H1 (cell line): ENCODE data around the gene SOHLH1. TPM values are rescaled to one million over a fixed set of nuclear protein-coding genes. Genes with fewer than 3 reads are reported as not detected.

Experiments
- CTCF ChIA-PET: fragments of 300-600 bp; sonication (Branson Sonifier 250); formaldehyde crosslinking; loops from one replicate; lab custom pipeline; 2021; ENCODE audit not compliant: partially characterized antibody; lab: Charles Lee
- POLR2A ChIA-PET: fragments of 300-600 bp; sonication (Branson Sonifier 250); formaldehyde crosslinking; loops from one replicate; lab custom pipeline; 2021; ENCODE audit warnings: inconsistent platforms; ENCODE audit not compliant: partially characterized antibody; lab: Charles Lee
- DNase-seq, 2 experiments: peaks; one replicate each; pipeline versions ENCODE4 v3.0.0 to v3.0.0-alpha.2; 2010 to 2022; ENCODE audit warnings: low spot score in 2 of 2, low read depth in 1 of 2, mixed read lengths in 1 of 2
- FAIRE-seq: peaks from 2 replicates; lab custom pipeline; 2011; peaks lifted over from hg19 to GRCh38; lab: Jason Lieb, UNC
- H2AFZ ChIP-seq: 2 replicates; pipeline ENCODE4 v1.8.1; 2012; ENCODE audit warnings: low read length, inconsistent platforms
- H2AK5ac ChIP-seq: 2 replicates; pipeline ENCODE4 v1.6.1; 2013; ENCODE audit warnings: low read depth, low read length
- H2BK120ac ChIP-seq: replicated peaks from 2 replicates; pipeline ENCODE3; 2013; ENCODE audit warnings: low read depth, low read length, inconsistent platforms
- H2BK12ac ChIP-seq: 2 replicates; pipeline ENCODE4 v1.6.1; 2013; ENCODE audit warnings: low read depth, low read length
- H2BK15ac ChIP-seq: 2 replicates; pipeline ENCODE4 v1.6.1; 2013; ENCODE audit warnings: low read length
- H2BK20ac ChIP-seq: 2 replicates; pipeline ENCODE4 v1.6.1; 2013; ENCODE audit warnings: low read length
- H2BK5ac ChIP-seq: 2 replicates; pipeline ENCODE4 v1.6.1; 2013; ENCODE audit warnings: low read depth, low read length
- H3K14ac ChIP-seq: 2 replicates; pipeline ENCODE4 v1.6.1; 2013; ENCODE audit warnings: inconsistent platforms; ENCODE audit not compliant: insufficient read length
- H3K18ac ChIP-seq: 2 replicates; pipeline ENCODE4 v1.6.1; 2013; ENCODE audit warnings: low read length; ENCODE audit errors: extremely low read depth
- H3K23ac ChIP-seq: 2 replicates; pipeline ENCODE4 v1.6.1; 2013; ENCODE audit warnings: inconsistent platforms; ENCODE audit not compliant: insufficient read length
- H3K23me2 ChIP-seq: 2 replicates; pipeline ENCODE4 v1.6.1; 2013; ENCODE audit warnings: low read depth, low read length
- H3K27ac ChIP-seq: 2 replicates; pipeline ENCODE4 v1.6.1; 2011; ENCODE audit warnings: low read depth, low read length, inconsistent platforms
- H3K27me3 ChIP-seq, 4 experiments: replicated peaks in 1 of 4; 1 replicate in 1 of 4; 2 replicates in 3 of 4; pipeline versions ENCODE4 v1.6.1 to v1.8.1; 2011 to 2013; ENCODE audit warnings: low read length in 3 of 4, mild to moderate bottlenecking in 3 of 4, inconsistent platforms in 2 of 4, mixed read lengths in 2 of 4, moderate library complexity in 1 of 4; ENCODE audit not compliant: control insufficient read depth in 3 of 4, insufficient read depth in 3 of 4; ENCODE audit errors: extremely low read depth in 1 of 4
- H3K36me3 ChIP-seq, 4 experiments: 2 replicates each; pipeline versions ENCODE4 v1.6.1 to v1.8.1; 2011 to 2013; ENCODE audit warnings: mild to moderate bottlenecking in 4 of 4, low read length in 3 of 4, moderate library complexity in 2 of 4, control low read depth in 1 of 4, inconsistent platforms in 1 of 4; ENCODE audit not compliant: insufficient read depth in 4 of 4, control insufficient read depth in 2 of 4
- H3K4ac ChIP-seq: replicated peaks from 2 replicates; pipeline ENCODE3; 2013; ENCODE audit warnings: low read length, low read depth, mixed read lengths, inconsistent platforms; ENCODE audit not compliant: insufficient read length
- H3K4me1 ChIP-seq, 4 experiments: replicated peaks in 1 of 4; 1 replicate in 1 of 4; 2 replicates in 3 of 4; pipeline versions ENCODE4 v1.6.1 to v1.8.1; 2011 to 2013; ENCODE audit warnings: low read length in 3 of 4, inconsistent platforms in 2 of 4, mixed read lengths in 1 of 4; ENCODE audit not compliant: insufficient read depth in 4 of 4, control insufficient read depth in 3 of 4
- H3K4me2 ChIP-seq, 2 experiments: 2 replicates each; pipeline versions ENCODE4 v1.6.1 to v1.8.1; 2011 to 2013; ENCODE audit warnings: low read depth in 2 of 2, low read length in 2 of 2, control low read depth in 1 of 2, inconsistent platforms in 1 of 2, mild to moderate bottlenecking in 1 of 2; ENCODE audit not compliant: insufficient read depth in 1 of 2
- H3K4me3 ChIP-seq, 4 experiments: fragments of 200-600, 300-600 bp in 1 of 4; sonication (generic), shearing (Covaris generic), sonication (Bioruptor Twin) in 1 of 4; 2 replicates each; pipeline versions ENCODE4 v1.5.1 to v1.8.1; 2011 to 2016; ENCODE audit warnings: low read length in 4 of 4, low read depth in 3 of 4, control low read depth in 2 of 4, inconsistent platforms in 2 of 4, mild to moderate bottlenecking in 2 of 4, mixed read lengths in 1 of 4, moderate library complexity in 1 of 4; ENCODE audit not compliant: insufficient read depth in 2 of 4; ENCODE audit errors: extremely low read depth in 1 of 4
- H3K56ac ChIP-seq: replicated peaks from 2 replicates; pipeline ENCODE3; 2013; ENCODE audit warnings: low read depth, mild to moderate bottlenecking, mixed read lengths, low read length, inconsistent platforms; ENCODE audit not compliant: insufficient read length
- H3K79me1 ChIP-seq: 2 replicates; pipeline ENCODE4 v1.6.1; 2013; ENCODE audit warnings: low read depth, low read length, control low read depth
- H3K79me2 ChIP-seq, 2 experiments: 2 replicates each; pipeline versions ENCODE4 v1.6.1 to v1.8.1; 2012 to 2013; ENCODE audit warnings: low read length in 2 of 2, mild to moderate bottlenecking in 2 of 2, inconsistent platforms in 1 of 2; ENCODE audit not compliant: insufficient read depth in 2 of 2, control insufficient read depth in 1 of 2
- H3K9ac ChIP-seq, 4 experiments: replicated peaks in 1 of 4; 1 replicate in 1 of 4; 2 replicates in 3 of 4; pipeline versions ENCODE4 v1.6.1 to v1.8.1; 2011 to 2013; ENCODE audit warnings: low read depth in 3 of 4, low read length in 3 of 4, control low read depth in 2 of 4, mild to moderate bottlenecking in 2 of 4, moderate library complexity in 2 of 4, inconsistent platforms in 1 of 4; ENCODE audit errors: extremely low read depth in 1 of 4
- H3K9me3 ChIP-seq, 2 experiments: 2 replicates each; pipeline versions ENCODE4 v1.6.1 to v1.8.1; 2012 to 2013; ENCODE audit warnings: mild to moderate bottlenecking in 2 of 2, moderate library complexity in 2 of 2, control low read depth in 1 of 2, inconsistent platforms in 1 of 2, low read depth in 1 of 2, low read length in 1 of 2, mixed read lengths in 1 of 2; ENCODE audit not compliant: insufficient read depth in 2 of 2
- H4K20me1 ChIP-seq, 2 experiments: replicated peaks in 1 of 2; 2 replicates each; pipeline versions ENCODE3 to v1.8.1; 2011 to 2013; ENCODE audit warnings: inconsistent platforms in 2 of 2, low read length in 2 of 2, mild to moderate bottlenecking in 1 of 2; ENCODE audit not compliant: insufficient read depth in 2 of 2, control insufficient read depth in 1 of 2
- H4K5ac ChIP-seq: 2 replicates; pipeline ENCODE4 v1.6.1; 2013; ENCODE audit warnings: low read length, low read depth, mixed read lengths, inconsistent platforms; ENCODE audit not compliant: insufficient read length
- H4K8ac ChIP-seq: 2 replicates; pipeline ENCODE4 v1.8.0; 2013; ENCODE audit warnings: mild to moderate bottlenecking, moderate library complexity, low read length, inconsistent platforms; ENCODE audit not compliant: insufficient read depth; ENCODE audit errors: extremely low read depth
- H4K91ac ChIP-seq: replicated peaks from 2 replicates; pipeline ENCODE3; 2013; ENCODE audit warnings: low read length, mixed read lengths, inconsistent platforms; ENCODE audit not compliant: insufficient read length
- BRCA1 ChIP-seq: IDR thresholded peaks from 2 replicates; pipeline ENCODE4 v1.6.1; 2012; ENCODE audit warnings: low read depth, low read length, improper control_type of control experiment
- EP300 ChIP-seq, 2 experiments: IDR thresholded peaks; 1 replicate in 1 of 2; 2 replicates in 1 of 2; pipeline ENCODE4 v1.6.1; 2011 to 2012; ENCODE audit warnings: low read depth in 2 of 2, low read length in 2 of 2, mild to moderate bottlenecking in 2 of 2, borderline replicate concordance in 1 of 2, inconsistent platforms in 1 of 2, moderate library complexity in 1 of 2
- JUND ChIP-seq: IDR thresholded peaks from 2 replicates; pipeline ENCODE4 v1.6.1; 2011; ENCODE audit warnings: mild to moderate bottlenecking, improper control_type of control experiment, low read length
- MAFK ChIP-seq: IDR thresholded peaks from 2 replicates; pipeline ENCODE4 v1.6.1; 2012; ENCODE audit warnings: low read depth, mild to moderate bottlenecking, improper control_type of control experiment, low read length
- NANOG ChIP-seq: IDR thresholded peaks from 2 replicates; pipeline ENCODE4 v1.6.1; 2011; ENCODE audit warnings: low read length, low read depth, mild to moderate bottlenecking, inconsistent platforms; ENCODE audit not compliant: insufficient read depth, poor library complexity, severe bottlenecking
- NRF1 ChIP-seq: IDR thresholded peaks from 2 replicates; pipeline ENCODE4 v1.6.1; 2011; ENCODE audit warnings: mild to moderate bottlenecking, low read depth, low read length, improper control_type of control experiment
- POU5F1 ChIP-seq: IDR thresholded peaks from 2 replicates; pipeline ENCODE4 v1.6.1; 2011; ENCODE audit warnings: low read depth, mild to moderate bottlenecking, low read length, moderate library complexity
- RAD21 ChIP-seq, 2 experiments: IDR thresholded peaks in 1 of 2; conservative IDR thresholded peaks in 1 of 2; 2 replicates each; pipeline ENCODE4 v1.6.1; 2011; ENCODE audit warnings: low read depth in 2 of 2, low read length in 2 of 2, improper control_type of control experiment in 1 of 2, inconsistent platforms in 1 of 2, mild to moderate bottlenecking in 1 of 2, moderate library complexity in 1 of 2
- RBBP5 ChIP-seq: IDR thresholded peaks from 2 replicates; pipeline ENCODE4 v1.7.1; 2012; ENCODE audit warnings: low read depth, mild to moderate bottlenecking, inconsistent platforms, low read length, moderate library complexity, borderline replicate concordance
- SIX5 ChIP-seq: IDR thresholded peaks from 2 replicates; pipeline ENCODE4 v1.6.1; 2011; ENCODE audit warnings: mild to moderate bottlenecking, low read depth, low read length
- TAF1 ChIP-seq: IDR thresholded peaks from 2 replicates; pipeline ENCODE4 v1.6.1; 2011; ENCODE audit warnings: mild to moderate bottlenecking, low read depth, low read length
- YY1 ChIP-seq: IDR thresholded peaks from 2 replicates; pipeline ENCODE4 v1.6.1; 2011; ENCODE audit warnings: low read depth, mild to moderate bottlenecking, low read length
- ZNF274 ChIP-seq: IDR thresholded peaks from 2 replicates; pipeline ENCODE4 v1.7.0; 2012; ENCODE audit warnings: low read length, borderline replicate concordance; ENCODE audit errors: extremely low read depth
- WGBS, 2 experiments: shearing (Covaris generic) in 1 of 2; methylation state at CpG; one replicate each; pipeline versions ENCODE4 v1.1.6 to v1.1.7; 2013 to 2015; ENCODE audit warnings: low lambda C conversion rate in 2 of 2, mixed read lengths in 2 of 2, inconsistent platforms in 1 of 2, low coverage in 1 of 2, missing lambda C conversion rate in 1 of 2; ENCODE audit not compliant: insufficient replicate concordance in 2 of 2, insufficient coverage in 1 of 2, insufficient read length in 1 of 2; ENCODE audit errors: extremely low coverage in 1 of 2, missing lambda C conversion rate in 1 of 2; 5-methylcytosine and 5-hydroxymethylcytosine counted together
- polyA plus RNA-seq, 7 experiments: library from polyadenylated mRNA; depleted of rRNA in 3 of 7; stranded (reverse) in 5 of 7; unstranded in 2 of 7; fragments of >200 nt in 5 of 7; fragments of 200-250 nt in 2 of 7; gene quantifications; 1 replicate in 5 of 7; 2 replicates in 1 of 7; 4 replicates in 1 of 7; pipeline versions ENCODE4 v1.2.1 to v1.2.3, GENCODE V29; 2011 to 2013; ENCODE audit warnings: missing spikeins in 2 of 7, mixed read lengths in 2 of 7
- total RNA-seq: library from RNA; stranded (reverse); fragmentation: NEBNext Ultra II Directional; extraction: Animal tissue kit (Norgen Biotek cat#: 25700); gene quantifications from 2 replicates; pipeline ENCODE4 v1.2.1, GENCODE V29; 2021

The SOHLH1 gene
- total and polyA plus RNA-seq, 2 of the 8 experiments (the other 6 are each of a cell fraction or from before 2014, with no cell fraction given), result 0.11 TPM; not detected in 1

DNA sequence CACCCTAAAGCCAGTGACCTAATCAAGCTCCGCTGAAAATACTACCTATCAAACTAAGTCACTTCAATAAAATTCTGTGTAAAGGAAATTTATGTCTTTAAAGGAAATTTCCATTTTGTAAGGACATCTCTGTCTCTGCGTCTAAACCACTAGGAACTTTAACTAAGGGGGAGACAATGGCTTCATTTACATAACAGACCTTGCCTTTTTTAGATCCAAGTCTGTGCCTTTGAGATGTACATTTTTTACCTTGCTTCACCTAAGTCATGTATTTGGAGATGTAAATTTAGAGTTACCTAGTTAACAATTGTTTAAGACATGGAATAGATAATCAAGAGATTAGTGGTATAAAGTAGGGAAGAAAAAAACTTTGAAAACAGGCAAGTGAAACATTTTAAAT lies 49.8 kb downstream of the SOHLH1 start:
- Histone ChIP-seq H3K56ac (no peak overlapping the region), H3K23ac (no peak overlapping the region), H3K79me2 (no peaks in the 10 kb centered on the region), H2BK5ac (peak overlapping the region; percentile 7; the same call in 1 of the 2 replicates), H4K5ac (peak overlapping the region; percentile 86), H3K4ac (no peak overlapping the region), H2AK5ac (no peak overlapping the region), H4K8ac (no peak overlapping the region), H2BK12ac (no peak overlapping the region), H3K9me3 (peaks cover 31 to 32% of the 10 kb centered on the region in 2 experiments), H4K20me1 (peaks cover 0 to 4% of the 10 kb centered on the region in 2 experiments), H3K36me3 (peaks cover 0 to 29% (median 3%) of the 10 kb centered on the region in 4 experiments; a peak in 6 of 8 replicates), H3K4me3 (peak overlapping the region; percentile 3 to 58 (median 36); a peak in 6 of 8 replicates), H3K18ac (no peak overlapping the region), H2BK20ac (no peak overlapping the region), H3K27ac (peak overlapping the region; percentile 68; the same call in 1 of the 2 replicates), H3K14ac (no peak overlapping the region), H3K9ac (peak overlapping the region in 1 of 4 experiments; percentile 6; a peak in 2 of 7 replicates), H2BK15ac (no peak overlapping the region), H3K4me2 (peak overlapping the region; percentile 63 to 73; a peak in 3 of 4 replicates), H3K27me3 (no peaks in the 10 kb centered on the region), H2BK120ac (no peak overlapping the region), H3K79me1 (no peaks in the 10 kb centered on the region), H4K91ac (peak overlapping the region; percentile 61), H3K23me2 (peaks cover 4% of the 10 kb centered on the region), H3K4me1 (peaks cover 4 to 20% (median 6%) of the 10 kb centered on the region in 4 experiments; a peak in 6 of 7 replicates), H2AFZ (no peak overlapping the region)
- FAIRE-seq (no peak), DNase-seq (no peak)
- POLR2A ChIA-PET, result interaction anchor here (1.2 to 3.0 kb wide), 8 partner anchors 8 to 199 kb away, joined by 3 to 19 read pairs (median 4); partner anchors contain the start of gene LCN9
- WGBS, 2 experiments, result 3% methylated on average over 2 of the region's 2 CpGs; no CpG with 5 or more reads in 1 of the 2 experiments
- CTCF ChIA-PET, result interaction anchor here (1.1 to 1.9 kb wide), 4 partner anchors 10 to 46 kb away, joined by 3 read pairs; partner anchors contain the start of gene GLT6D1
- TF ChIP-seq BRCA1, result no peak
- no peak for TF ChIP-seq NANOG
- no peak for TF ChIP-seq RBBP5
- no peak for TF ChIP-seq MAFK
- TF ChIP-seq ZNF274, result no peak
- TF ChIP-seq TAF1, result no peak
- peak; percentile 26; the same call in 1 of the 2 replicates for TF ChIP-seq POU5F1
- TF ChIP-seq RAD21 (IDR thresholded peaks at IDR 0.05 in 1 of 2, conservative IDR thresholded peaks at IDR 0.05 in 1 of 2; ENCODE audit: low read depth in 2 of 2, low read length in 2 of 2), result no peak
- TF ChIP-seq EP300 (IDR thresholded peaks at IDR 0.05; ENCODE audit: borderline replicate concordance in 1 of 2, low read depth in 2 of 2, low read length in 2 of 2), result 0 out of 3 replicates have a peak, but pooled peaks of 1 of the 2 experiments have one; percentile 20
- no peak for TF ChIP-seq YY1
- TF ChIP-seq SIX5, result no peak
- TF ChIP-seq JUND, result no peak
- no peak for TF ChIP-seq NRF1
